GM12878 (cell line): ENCODE measurements around the gene AEBP1. TPM values are rescaled to one million over a fixed set of nuclear protein-coding genes. Genes with fewer than 3 reads are reported as not detected.

Experiments
- ATAC-seq: fragments of 200-7000 bp; cut with Tn5 transposase; 3 replicates; pipeline ENCODE4 v1.9.1; 2020; ENCODE audit warnings: mild to moderate bottlenecking, moderate library complexity
- BruUV-seq: library from RNA; stranded (reverse); fragments of 400-500 nt; replicated peaks from 2 replicates; lab custom pipeline; 2021; lab: Mats Ljungman, UMichigan
- CTCF ChIA-PET: fragments of 300-600 bp; sonication (Branson Sonifier 250); formaldehyde crosslinking; extraction: SDS; loops from one replicate; lab custom pipeline; 2021; ENCODE audit warnings: inconsistent platforms; lab: Yijun Ruan, JAX
- POLR2A ChIA-PET: fragments of 350-600 bp; formaldehyde crosslinking; extraction: SDS; loops from one replicate; lab custom pipeline; 2021; ENCODE audit warnings: inconsistent platforms; lab: Charles Lee
- RAD21 ChIA-PET: fragments of 300-600 bp; sonication (Branson Sonifier 250); formaldehyde crosslinking; loops from one replicate; lab custom pipeline; 2023; ENCODE audit warnings: antibody characterized with exemption; ENCODE audit not compliant: unreplicated experiment; lab: Charles Lee
- SMC1A ChIA-PET: fragments of 300-600 bp; sonication (Branson Sonifier 250); formaldehyde crosslinking; loops from one replicate; lab custom pipeline; 2023; ENCODE audit not compliant: unreplicated experiment, uncharacterized antibody; lab: Charles Lee
- DNase-seq: peaks from one replicate; pipeline ENCODE4 v3.0.0-alpha.2; 2011; ENCODE audit warnings: low read depth, low spot score
- FAIRE-seq: peaks from 3 replicates; lab custom pipeline; 2011; peaks lifted over from hg19 to GRCh38; lab: Jason Lieb, UNC
- H2AFZ ChIP-seq: 2 replicates; pipeline ENCODE4 v1.6.0; 2011; ENCODE audit warnings: low read depth, low read length, control low read depth; ENCODE audit not compliant: control insufficient read depth
- H3K27ac ChIP-seq: 2 replicates; pipeline ENCODE4 v1.5.1; 2011; ENCODE audit warnings: control low read depth; ENCODE audit not compliant: control insufficient read depth, insufficient read depth
- H3K27me3 ChIP-seq, 2 experiments: replicated peaks in 1 of 2; 2 replicates each; pipeline versions ENCODE4 v1.6.0 to v1.6.1; 2011; ENCODE audit warnings: low read length in 1 of 2; ENCODE audit not compliant: control insufficient read depth in 2 of 2, insufficient read depth in 2 of 2
- H3K36me3 ChIP-seq, 2 experiments: 2 replicates each; pipeline ENCODE4 v1.5.1; 2011; ENCODE audit warnings: low read length in 1 of 2; ENCODE audit not compliant: control insufficient read depth in 2 of 2, insufficient read depth in 2 of 2
- H3K4me1 ChIP-seq: 2 replicates; pipeline ENCODE4 v1.6.1; 2011; ENCODE audit warnings: mild to moderate bottlenecking, low read length, moderate library complexity, mixed read lengths; ENCODE audit not compliant: control insufficient read depth, insufficient read depth
- H3K4me2 ChIP-seq: 2 replicates; pipeline ENCODE4 v1.6.0; 2011; ENCODE audit warnings: control low read depth; ENCODE audit not compliant: control insufficient read depth, insufficient read depth
- H3K4me3 ChIP-seq: fragments of 200-600 bp; sonication (generic); 2 replicates; pipeline ENCODE4 v1.5.1; 2016
- H3K79me2 ChIP-seq: 2 replicates; pipeline ENCODE4 v1.6.0; 2011; ENCODE audit warnings: low read length; ENCODE audit not compliant: control insufficient read depth, insufficient read depth
- H3K9ac ChIP-seq: 2 replicates; pipeline ENCODE4 v1.8.0; 2011; ENCODE audit warnings: low read length, control low read depth, mixed read lengths; ENCODE audit not compliant: control insufficient read depth, insufficient read depth
- H3K9me3 ChIP-seq: replicated peaks from 3 replicates; pipeline ENCODE4 v1.5.1; 2011; ENCODE audit warnings: mild to moderate bottlenecking, low read length; ENCODE audit not compliant: control insufficient read depth, insufficient read depth
- H4K20me1 ChIP-seq: 2 replicates; pipeline ENCODE4 v1.6.0; 2011; ENCODE audit not compliant: control insufficient read depth, insufficient read depth
- CEBPZ ChIP-seq: fragments of 150-350 bp; IDR thresholded peaks from 2 replicates; pipeline ENCODE4 v1.6.1; 2016; ENCODE audit warnings: low read depth, low read length
- IRF4 ChIP-seq: IDR thresholded peaks from 2 replicates; pipeline ENCODE4 v1.6.1; 2011; ENCODE audit warnings: low read depth, low read length
- NKRF ChIP-seq: fragments of 450-650 bp; conservative IDR thresholded peaks from 2 replicates; pipeline ENCODE4 v1.6.1; 2017; ENCODE audit warnings: mild to moderate bottlenecking, moderate library complexity
- RAD21 ChIP-seq: IDR thresholded peaks from 2 replicates; pipeline ENCODE4 v1.6.1; 2011; ENCODE audit warnings: mild to moderate bottlenecking, low read depth, low read length, moderate library complexity; ENCODE audit not compliant: insufficient read depth
- RCOR1 ChIP-seq: conservative IDR thresholded peaks from 2 replicates; pipeline ENCODE4 v1.6.1; 2012; ENCODE audit warnings: low read depth, low read length, improper control_type of control experiment
- SKIL ChIP-seq: fragments of 450-650 bp; IDR thresholded peaks from 2 replicates; pipeline ENCODE4 v1.6.1; 2017; ENCODE audit warnings: mild to moderate bottlenecking, low read depth, inconsistent platforms; ENCODE audit not compliant: poor library complexity, severe bottlenecking
- SPI1 ChIP-seq: IDR thresholded peaks from 2 replicates; pipeline ENCODE4 v1.6.1; 2011; ENCODE audit warnings: low read depth, mild to moderate bottlenecking, low read length, moderate library complexity, borderline replicate concordance; ENCODE audit not compliant: insufficient read depth
- WGBS: methylation state at CpG from one replicate; pipeline ENCODE4 v1.1.6; 2016; ENCODE audit warnings: low lambda C conversion rate; ENCODE audit not compliant: insufficient replicate concordance, insufficient coverage; ENCODE audit errors: missing lambda C conversion rate; 5-methylcytosine and 5-hydroxymethylcytosine counted together
- in situ Hi-C: fragments of 300-500 bp; cut with MboI; formaldehyde crosslinking; loops from 9 replicates; pipeline ENCODE4 v1.14.3; 2018; ENCODE audit warnings: mixed read lengths
- intact Hi-C: fragments of 100-400 bp; cut with micrococcal nuclease; formaldehyde crosslinking; loops from one replicate; pipeline ENCODE4 v1.14.2; 2022; ENCODE audit not compliant: unreplicated experiment
- polyA plus RNA-seq, 11 experiments: library from polyadenylated mRNA; depleted of rRNA in 4 of 11; unstranded in 6 of 11; stranded (reverse) in 5 of 11; fragments of >200 nt; fragmentation: Nextera tagmentation in 4 of 11; fragmentation: Illumina TruSeq in 1 of 11; extraction: Ambion mirVana in 4 of 11; extraction: Trizol in 1 of 11; gene quantifications; 1 replicate in 1 of 11; 2 replicates in 10 of 11; pipeline versions ENCODE4 v1.2.1 to v1.2.3, GENCODE V29; 2011 to 2016; ENCODE audit warnings: inconsistent platforms in 2 of 11, missing spikeins in 2 of 11, low read depth in 1 of 11
- total RNA-seq, 4 experiments: library from RNA; depleted of rRNA in 3 of 4; stranded (reverse); fragments of >200 nt in 3 of 4; fragmentation: Illumina TruSeq in 1 of 4; extraction: Trizol in 1 of 4; gene quantifications; 2 replicates each; pipeline versions ENCODE4 v1.2.1 to v1.2.3, GENCODE V29; 2013 to 2021
- TF ChIP-seq, protein P1 (sequence below): IDR thresholded peaks from 2 replicates; pipeline ENCODE4 v1.6.1; 2011; ENCODE audit warnings: mild to moderate bottlenecking, low read depth, low read length, moderate library complexity; ENCODE audit not compliant: insufficient replicate concordance
- TF ChIP-seq, protein P2 (sequence below): fragments of 450-650 bp; IDR thresholded peaks from 2 replicates; pipeline ENCODE4 v1.6.1; 2017; ENCODE audit warnings: low read depth, mild to moderate bottlenecking, moderate library complexity

The AEBP1 gene
- total and polyA plus RNA-seq, 10 of the 15 experiments (the other 5 are each of a cell fraction or from before 2014, with no cell fraction given) = 0.06 to 0.23 (median 0.11) TPM; not detected in 5

DNA sequence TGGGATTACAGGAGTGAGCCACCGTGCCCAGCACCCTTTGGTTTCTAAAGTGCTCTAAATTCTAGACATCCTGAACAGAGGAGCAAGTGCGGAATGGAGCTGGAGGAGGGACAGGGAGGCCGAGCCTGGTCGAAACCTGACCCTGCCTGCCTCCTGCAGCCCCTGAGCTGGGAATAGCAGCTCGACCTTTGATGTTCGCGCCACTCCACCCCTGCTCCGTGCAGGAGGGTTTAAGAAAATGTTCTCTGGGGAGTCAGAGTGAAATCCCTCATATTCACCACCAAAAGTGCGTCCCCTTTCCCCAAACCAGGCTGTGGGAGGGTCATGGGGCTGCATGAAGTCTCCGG, 40.6 kb upstream of the AEBP1 start (continued):
- no peak for TF ChIP-seq NKRF
- TF ChIP-seq, protein P1, sequence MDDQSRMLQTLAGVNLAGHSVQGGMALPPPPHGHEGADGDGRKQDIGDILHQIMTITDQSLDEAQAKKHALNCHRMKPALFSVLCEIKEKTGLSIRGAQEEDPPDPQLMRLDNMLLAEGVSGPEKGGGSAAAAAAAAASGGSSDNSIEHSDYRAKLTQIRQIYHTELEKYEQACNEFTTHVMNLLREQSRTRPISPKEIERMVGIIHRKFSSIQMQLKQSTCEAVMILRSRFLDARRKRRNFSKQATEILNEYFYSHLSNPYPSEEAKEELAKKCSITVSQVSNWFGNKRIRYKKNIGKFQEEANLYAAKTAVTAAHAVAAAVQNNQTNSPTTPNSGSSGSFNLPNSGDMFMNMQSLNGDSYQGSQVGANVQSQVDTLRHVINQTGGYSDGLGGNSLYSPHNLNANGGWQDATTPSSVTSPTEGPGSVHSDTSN = no peak

GRCh38 chr7:44063894-44064651, 40.1 kb upstream of the AEBP1 start:
- ChIA-PET RAD21 (no interaction called here), POLR2A (interaction anchor here (1.0 to 1.5 kb wide), 3 partner anchors 14 to 20 kb away, joined by 3 to 4 read pairs (median 3); partner anchors contain the start of gene DBNL)
- BruUV-seq = no TSS peak
- TF ChIP-seq RAD21 (no peak), RCOR1 (no peak), SPI1 (no peak), IRF4 (no peak), SKIL (no peak), CEBPZ (no peak)
- TF ChIP-seq, protein P2, sequence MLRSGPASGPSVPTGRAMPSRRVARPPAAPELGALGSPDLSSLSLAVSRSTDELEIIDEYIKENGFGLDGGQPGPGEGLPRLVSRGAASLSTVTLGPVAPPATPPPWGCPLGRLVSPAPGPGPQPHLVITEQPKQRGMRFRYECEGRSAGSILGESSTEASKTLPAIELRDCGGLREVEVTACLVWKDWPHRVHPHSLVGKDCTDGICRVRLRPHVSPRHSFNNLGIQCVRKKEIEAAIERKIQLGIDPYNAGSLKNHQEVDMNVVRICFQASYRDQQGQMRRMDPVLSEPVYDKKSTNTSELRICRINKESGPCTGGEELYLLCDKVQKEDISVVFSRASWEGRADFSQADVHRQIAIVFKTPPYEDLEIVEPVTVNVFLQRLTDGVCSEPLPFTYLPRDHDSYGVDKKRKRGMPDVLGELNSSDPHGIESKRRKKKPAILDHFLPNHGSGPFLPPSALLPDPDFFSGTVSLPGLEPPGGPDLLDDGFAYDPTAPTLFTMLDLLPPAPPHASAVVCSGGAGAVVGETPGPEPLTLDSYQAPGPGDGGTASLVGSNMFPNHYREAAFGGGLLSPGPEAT = no peak

More at GRCh38 chr7:44063894-44064651, 40.1 kb upstream of the AEBP1 start:
- 75% methylated on average over 16 of the region's 16 CpGs for WGBS
- no peak for DNase-seq
- no peak overlapping the region for H2AFZ ChIP-seq
- no peaks in the 10 kb centered on the region for H3K27me3 ChIP-seq
- in situ Hi-C loops (no loop called here), intact Hi-C loops (no loop called here)
- no peaks in the 10 kb centered on the region for H3K79me2 ChIP-seq
- no peaks in the 10 kb centered on the region for H4K20me1 ChIP-seq
- H3K4me1 ChIP-seq = peaks cover 4% of the 10 kb centered on the region
- no peak overlapping the region for H3K9ac ChIP-seq
- CTCF ChIA-PET = interaction anchor here (1.1 to 1.2 kb wide), 2 partner anchors 14 to 44 kb away, joined by 3 read pairs; no protein-coding TSS in a partner anchor
- no peak for ATAC-seq
- no peak overlapping the region for H3K4me2 ChIP-seq
- no peak overlapping the region for H3K4me3 ChIP-seq
- FAIRE-seq = no peak
- no peak overlapping the region for H3K27ac ChIP-seq
- SMC1A ChIA-PET = no interaction called here
- H3K36me3 ChIP-seq = peaks cover 18 to 26% of the 10 kb centered on the region in 2 experiments
- no peaks in the 10 kb centered on the region for H3K9me3 ChIP-seq
